ENCODE results near the gene TRAT1. TPM values are rescaled to one million over a fixed set of nuclear protein-coding genes. Genes with fewer than 3 reads are reported as not detected.

Gene TRAT1
- total RNA-seq, 2 experiments from 2014 or later = 82.6 to 88.8 TPM

GRCh38 chr3:108804966-108805365, 17.6 kb upstream of the TRAT1 start:
- Histone ChIP-seq H3K36me3 (ENCODE audit: insufficient read depth, low read length) (no peaks in the 10 kb centered on the region), H3K4me1 (ENCODE audit: insufficient read depth, low read length) (peaks cover 8% of the 10 kb centered on the region), H3K9me3 (ENCODE audit: control insufficient read depth in 1 of 2, insufficient read depth in 1 of 2, low read length in 2 of 2) (no peaks in the 10 kb centered on the region), H3K4me3 (ENCODE audit: low read length) (no peak overlapping the region), H3K27ac (ENCODE audit: low read depth in 1 of 2, low read length in 2 of 2) (no peak overlapping the region), H3K27me3 (ENCODE audit: control insufficient read depth in 1 of 2, insufficient read depth in 2 of 2, low read length in 2 of 2) (no peaks in the 10 kb centered on the region)
- intact Hi-C loops (cut with DNase I, micrococcal nuclease) = no loop called here
- ChIA-PET CTCF (no interaction called here), POLR2A (no interaction called here)
- Mint-ChIP-seq H3K36me3 (ENCODE audit: low read depth) (no peaks in the 10 kb centered on the region), H3K4me3 (peak overlapping the region; percentile 46), H3K4me1 (ENCODE audit: low read depth) (peaks cover 33% of the 10 kb centered on the region), H3K9me3 (peaks cover 10% of the 10 kb centered on the region), H3K27me3 (no peaks in the 10 kb centered on the region), H3K27ac (peak overlapping the region; percentile 76)
- TF ChIP-seq CTCF (IDR thresholded peaks at IDR 0.05) = no peak
- ATAC-seq (ENCODE audit: poor library complexity) = no peak
- no peak for DNase-seq

GRCh38 chr3:108806316-108806715, 16.3 kb upstream of the TRAT1 start:
- peak overlapping the region; percentile 2 for H3K4me3 Mint-ChIP-seq
- ATAC-seq (ENCODE audit: poor library complexity) = peak; percentile 95
- H3K27me3 Mint-ChIP-seq = no peaks in the 10 kb centered on the region
- peaks cover 10% of the 10 kb centered on the region for H3K9me3 Mint-ChIP-seq
- no peak overlapping the region for H3K27ac ChIP-seq (ENCODE audit: low read depth in 1 of 2, low read length in 2 of 2)
- DNase-seq = peak in 6 of 14 experiments; percentile 3 to 93 (median 60)
- peak overlapping the region; percentile 76 for H3K27ac Mint-ChIP-seq
- ChIA-PET POLR2A (interaction anchor here (0.7 to 1.8 kb wide), 12 partner anchors 12 to 217 kb away, joined by 3 to 18 read pairs (median 6); partner anchors contain the start of genes CIP2A, DZIP3 and TRAT1), CTCF (interaction anchor here (1.4 kb wide), 1 partner anchor 109 kb away, joined by 5 read pairs; no protein-coding TSS in a partner anchor)
- no peaks in the 10 kb centered on the region for H3K27me3 ChIP-seq (ENCODE audit: control insufficient read depth in 1 of 2, insufficient read depth in 2 of 2, low read length in 2 of 2)
- H3K36me3 ChIP-seq (ENCODE audit: insufficient read depth, low read length) = no peaks in the 10 kb centered on the region
- no peak overlapping the region for H3K4me3 ChIP-seq (ENCODE audit: low read length)
- TF ChIP-seq CTCF (IDR thresholded peaks at IDR 0.05) = no peak
- H3K36me3 Mint-ChIP-seq (ENCODE audit: low read depth) = no peaks in the 10 kb centered on the region
- peaks cover 33% of the 10 kb centered on the region for H3K4me1 Mint-ChIP-seq (ENCODE audit: low read depth)
- intact Hi-C loops (cut with DNase I, micrococcal nuclease) = loop anchor here in 1 of 2 experiments (1.0 to 2.0 kb wide), 3 partner anchors 16 to 217 kb away; partner anchors contain the start of genes CIP2A, DZIP3 and TRAT1
- peaks cover 8% of the 10 kb centered on the region for H3K4me1 ChIP-seq (ENCODE audit: insufficient read depth, low read length)
- H3K9me3 ChIP-seq (ENCODE audit: control insufficient read depth in 1 of 2, insufficient read depth in 1 of 2, low read length in 2 of 2) = no peaks in the 10 kb centered on the region

- CTCF ChIA-PET = interaction anchor here (0.6 to 1.9 kb wide), 16 partner anchors 11 to 228 kb away, joined by 3 to 14 read pairs (median 4); no protein-coding TSS in a partner anchor
- peak; percentile 92 for ATAC-seq (ENCODE audit: poor library complexity)
- intact Hi-C loops (cut with DNase I, micrococcal nuclease) = loop anchor here (1.0 to 5.0 kb wide), 5 partner anchors 97 to 326 kb away; no protein-coding TSS in a partner anchor
Measured at GRCh38 chr3:108818404-108818803, 4.2 kb upstream of the TRAT1 start.

More at GRCh38 chr3:108818404-108818803, 4.2 kb upstream of the TRAT1 start:
- H3K4me3 Mint-ChIP-seq = peak overlapping the region; percentile 8
- POLR2A ChIA-PET = interaction anchor here (0.6 to 2.8 kb wide), 10 partner anchors 12 to 1004 kb away, joined by 3 to 19 read pairs (median 4); partner anchors contain the start of genes CIP2A and DZIP3
- TF ChIP-seq CTCF (IDR thresholded peaks at IDR 0.05) = peak; percentile 80
- Histone ChIP-seq H3K4me3 (ENCODE audit: low read length) (no peak overlapping the region), H3K36me3 (ENCODE audit: insufficient read depth, low read length) (no peaks in the 10 kb centered on the region), H3K9me3 (ENCODE audit: control insufficient read depth in 1 of 2, insufficient read depth in 1 of 2, low read length in 2 of 2) (no peaks in the 10 kb centered on the region), H3K27ac (ENCODE audit: low read depth in 1 of 2, low read length in 2 of 2) (no peak overlapping the region), H3K27me3 (ENCODE audit: control insufficient read depth in 1 of 2, insufficient read depth in 2 of 2, low read length in 2 of 2) (no peaks in the 10 kb centered on the region), H3K4me1 (ENCODE audit: insufficient read depth, low read length) (peaks cover 22% of the 10 kb centered on the region)
- peak; percentile 31 to 87 (median 54) for DNase-seq
- no peaks in the 10 kb centered on the region for H3K9me3 Mint-ChIP-seq
- peaks cover 26% of the 10 kb centered on the region for H3K4me1 Mint-ChIP-seq (ENCODE audit: low read depth)
- H3K27me3 Mint-ChIP-seq = no peaks in the 10 kb centered on the region
- peak overlapping the region; percentile 29 for H3K27ac Mint-ChIP-seq
- H3K36me3 Mint-ChIP-seq (ENCODE audit: low read depth) = peaks cover 9% of the 10 kb centered on the region

Measured in CD4-positive, alpha-beta T cell (primary cell).